GM11168 (cell line): ENCODE data around the gene JUN.
"Not testable (repeated sequence)": the region's sequence is repeated elsewhere in the genome, so short reads cannot be mapped to it uniquely, and the experiment has no call there.

Experiments used
- in situ Hi-C: fragments of 300-500 bp; cut with MboI; formaldehyde crosslinking; loops from one replicate; pipeline ENCODE4 v1.12.0; 2022; ENCODE audit warnings: low sequenced_read_pairs; ENCODE audit not compliant: unreplicated experiment

JUN gene

GRCh38 chr1:58809325-58810010 lies 25.6 kb upstream of the JUN start:
- in situ Hi-C loops: no loop called here

GRCh38 chr1:58808077-58808476 lies 24.2 kb upstream of the JUN start:
- in situ Hi-C loops: no loop called here

- in situ Hi-C loops: no loop called here
These were observed 22.1 kb upstream of the JUN start for GRCh38 chr1:58805716-58806571.

- in situ Hi-C loops: no loop called here
These were observed 21.2 kb upstream of the JUN start for GRCh38 chr1:58804853-58805565.

GRCh38 chr1:58803858-58804257 lies 20.0 kb upstream of the JUN start:
- in situ Hi-C loops: no loop called here

GRCh38 chr1:58802640-58803399 lies 19.0 kb upstream of the JUN start:
- in situ Hi-C loops: no loop called here

GRCh38 chr1:58801286-58801685 lies 17.4 kb upstream of the JUN start:
- in situ Hi-C loops: not testable (repeated sequence)

GRCh38 chr1:58799650-58800049 lies 15.8 kb upstream of the JUN start:
- in situ Hi-C loops: loop anchor here (25.0 kb wide), 2 partner anchors 213 to 488 kb away; partner anchors contain the start of gene FGGY

- in situ Hi-C loops: loop anchor here (25.0 kb wide), 2 partner anchors 213 to 488 kb away; partner anchors contain the start of gene FGGY
These were observed 15.1 kb upstream of the JUN start for GRCh38 chr1:58798910-58799442.

- in situ Hi-C loops: loop anchor here (25.0 kb wide), 2 partner anchors 216 to 491 kb away; partner anchors contain the start of gene FGGY
These were observed 12.6 kb upstream of the JUN start for GRCh38 chr1:58796416-58796815.

- in situ Hi-C loops: loop anchor here (25.0 kb wide), 2 partner anchors 218 to 493 kb away; partner anchors contain the start of gene FGGY
These were observed 10.7 kb upstream of the JUN start for GRCh38 chr1:58794585-58794984.

- in situ Hi-C loops: loop anchor here (25.0 kb wide), 2 partner anchors 219 to 494 kb away; partner anchors contain the start of gene FGGY
These were observed 9.0 kb upstream of the JUN start for GRCh38 chr1:58792846-58793245.

GRCh38 chr1:58791106-58791505 lies 7.3 kb upstream of the JUN start:
- in situ Hi-C loops: loop anchor here (25.0 kb wide), 2 partner anchors 221 to 496 kb away; partner anchors contain the start of gene FGGY

- in situ Hi-C loops: loop anchor here (25.0 kb wide), 2 partner anchors 222 to 497 kb away; partner anchors contain the start of gene FGGY
These were observed 6.3 kb upstream of the JUN start for GRCh38 chr1:58789996-58790660.

GRCh38 chr1:58789322-58789856 lies 5.5 kb upstream of the JUN start:
- in situ Hi-C loops: loop anchor here (25.0 kb wide), 2 partner anchors 223 to 498 kb away; partner anchors contain the start of gene FGGY

GRCh38 chr1:58788259-58788658 lies 4.4 kb upstream of the JUN start:
- in situ Hi-C loops: loop anchor here (25.0 kb wide), 2 partner anchors 224 to 499 kb away; partner anchors contain the start of gene FGGY

- in situ Hi-C loops: loop anchor here (25.0 kb wide), 2 partner anchors 225 to 500 kb away; partner anchors contain the start of gene FGGY
These were observed 3.0 kb upstream of the JUN start for GRCh38 chr1:58786927-58787245.

- in situ Hi-C loops: loop anchor here (25.0 kb wide), 2 partner anchors 226 to 501 kb away; partner anchors contain the start of gene FGGY
These were observed 2.5 kb upstream of the JUN start for GRCh38 chr1:58786184-58786926.
